HepG2 (cell line): Measurements from ENCODE around the gene CTSS.

Experiments used
- ARID2 ChIP-seq: sonication (generic); formaldehyde crosslinking; IDR thresholded peaks from 2 replicates; pipeline ENCODE4 v1.8.1; 2022; ENCODE audit warnings: mild to moderate bottlenecking, missing genetic modification reagents, borderline replicate concordance
- CEBPB ChIP-seq: IDR thresholded peaks from 2 replicates; pipeline ENCODE4 v1.6.1; 2011; ENCODE audit warnings: low read depth, low read length, improper control_type of control experiment, borderline replicate concordance
- EHMT2 ChIP-seq: fragments of 200-600 bp; sonication (generic); IDR thresholded peaks from 2 replicates; pipeline ENCODE4 v1.7.0; 2017; ENCODE audit warnings: antibody characterized with exemption, low read depth, low read length, borderline replicate concordance
- ELF1 ChIP-seq: sonication (generic); formaldehyde crosslinking; IDR thresholded peaks from 2 replicates; pipeline ENCODE4 v1.4.0; 2020; ENCODE audit warnings: missing genetic modification reagents
- ETV6 ChIP-seq: sonication (generic); formaldehyde crosslinking; conservative IDR thresholded peaks from 2 replicates; pipeline ENCODE4 v1.4.0; 2020; ENCODE audit warnings: missing genetic modification reagents
- FOXM1 ChIP-seq: sonication (generic); formaldehyde crosslinking; IDR thresholded peaks from 2 replicates; pipeline ENCODE4 v1.5.0; 2020; ENCODE audit warnings: missing genetic modification reagents
- HDAC2 ChIP-seq: sonication (generic); formaldehyde crosslinking; IDR thresholded peaks from 2 replicates; pipeline ENCODE4 v1.4.0; 2020; ENCODE audit warnings: missing genetic modification reagents
- MYC ChIP-seq: sonication (generic); formaldehyde crosslinking; IDR thresholded peaks from 2 replicates; pipeline ENCODE4 v1.9.0; 2021; ENCODE audit warnings: missing genetic modification reagents, borderline replicate concordance
- NR2C2 ChIP-seq: sonication (generic); formaldehyde crosslinking; IDR thresholded peaks from 2 replicates; pipeline ENCODE4 v1.4.0; 2020; ENCODE audit warnings: missing genetic modification reagents, mild to moderate bottlenecking, moderate library complexity, borderline replicate concordance
- POLR2A ChIP-seq, 2 experiments: IDR thresholded peaks; 2 replicates each; pipeline ENCODE4 v1.6.1; 2011; ENCODE audit warnings: low read depth in 2 of 2, low read length in 2 of 2, mild to moderate bottlenecking in 1 of 2, moderate library complexity in 1 of 2; ENCODE audit not compliant: insufficient read depth in 1 of 2
- TF ChIP-seq, protein P1 (sequence below): sonication (generic); formaldehyde crosslinking; IDR thresholded peaks from 2 replicates; pipeline ENCODE4 v1.5.0; 2020; ENCODE audit warnings: mild to moderate bottlenecking, missing genetic modification reagents, moderate library complexity
- TF ChIP-seq, protein P2 (sequence below): sonication (generic); formaldehyde crosslinking; IDR thresholded peaks from 2 replicates; pipeline ENCODE4 v1.8.1; 2023; ENCODE audit warnings: mild to moderate bottlenecking, missing genetic modification reagents, borderline replicate concordance

DNA sequence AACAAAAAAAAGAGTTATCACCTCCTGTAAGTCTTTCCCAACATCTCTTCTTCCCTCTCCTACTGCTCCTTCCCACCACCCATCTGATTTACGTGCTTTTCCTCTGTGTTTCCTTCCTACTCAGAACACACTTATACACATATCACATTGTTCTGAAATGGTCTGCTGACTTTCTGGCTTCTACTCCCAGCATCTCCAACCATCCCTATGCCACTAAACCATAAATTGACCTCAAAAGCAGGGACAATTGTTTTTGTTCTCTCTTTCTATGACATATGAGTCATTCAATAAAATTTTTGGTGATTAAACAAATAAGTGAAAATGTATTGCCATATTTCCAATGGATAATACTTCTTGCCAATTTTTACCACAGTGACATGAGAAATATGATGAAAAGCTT is 76.8 kb downstream of the CTSS start:
- no peak for TF ChIP-seq ETV6 (CRISPR knock-in tag)
- no peak for TF ChIP-seq ARID2 (CRISPR knock-in tag)
- no peak for TF ChIP-seq POLR2A (IDR thresholded peaks at IDR 0.05; ENCODE audit: insufficient read depth in 1 of 2, low read depth in 2 of 2, low read length in 2 of 2)
- no peak for TF ChIP-seq FOXM1 (CRISPR knock-in tag)
- TF ChIP-seq, protein P1, sequence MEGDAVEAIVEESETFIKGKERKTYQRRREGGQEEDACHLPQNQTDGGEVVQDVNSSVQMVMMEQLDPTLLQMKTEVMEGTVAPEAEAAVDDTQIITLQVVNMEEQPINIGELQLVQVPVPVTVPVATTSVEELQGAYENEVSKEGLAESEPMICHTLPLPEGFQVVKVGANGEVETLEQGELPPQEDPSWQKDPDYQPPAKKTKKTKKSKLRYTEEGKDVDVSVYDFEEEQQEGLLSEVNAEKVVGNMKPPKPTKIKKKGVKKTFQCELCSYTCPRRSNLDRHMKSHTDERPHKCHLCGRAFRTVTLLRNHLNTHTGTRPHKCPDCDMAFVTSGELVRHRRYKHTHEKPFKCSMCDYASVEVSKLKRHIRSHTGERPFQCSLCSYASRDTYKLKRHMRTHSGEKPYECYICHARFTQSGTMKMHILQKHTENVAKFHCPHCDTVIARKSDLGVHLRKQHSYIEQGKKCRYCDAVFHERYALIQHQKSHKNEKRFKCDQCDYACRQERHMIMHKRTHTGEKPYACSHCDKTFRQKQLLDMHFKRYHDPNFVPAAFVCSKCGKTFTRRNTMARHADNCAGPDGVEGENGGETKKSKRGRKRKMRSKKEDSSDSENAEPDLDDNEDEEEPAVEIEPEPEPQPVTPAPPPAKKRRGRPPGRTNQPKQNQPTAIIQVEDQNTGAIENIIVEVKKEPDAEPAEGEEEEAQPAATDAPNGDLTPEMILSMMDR: no peak
- TF ChIP-seq EHMT2: no peak
- no peak for TF ChIP-seq CEBPB
- no peak for TF ChIP-seq NR2C2 (CRISPR knock-in tag)
- no peak for TF ChIP-seq HDAC2
- TF ChIP-seq, protein P2, sequence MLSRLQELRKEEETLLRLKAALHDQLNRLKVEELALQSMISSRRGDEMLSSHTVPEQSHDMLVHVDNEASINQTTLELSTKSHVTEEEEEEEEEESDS: no peak
- TF ChIP-seq MYC (CRISPR knock-in tag): no peak
- no peak for TF ChIP-seq ELF1 (CRISPR knock-in tag)
